ENCODE results near the gene ACTR8.

Gene ACTR8

GRCh38 chr3:53819163-53819868 lies 62.6 kb downstream of the ACTR8 start:
- H3K4me3 ChIP-seq (ENCODE audit: low read length): no peak overlapping the region
- H3K4me2 ChIP-seq (ENCODE audit: low read length): no peak overlapping the region
- no peaks in the 10 kb centered on the region for H3K27me3 ChIP-seq (ENCODE audit: control insufficient read depth, insufficient read depth, low read length)
- H3K4me1 ChIP-seq (ENCODE audit: control insufficient read depth, insufficient read depth, low read length): no peaks in the 10 kb centered on the region
- no peak overlapping the region for H3K9ac ChIP-seq (ENCODE audit: low read depth, low read length)
- H3K36me3 ChIP-seq (ENCODE audit: insufficient read depth, low read length): no peaks in the 10 kb centered on the region
- H3K9me3 ChIP-seq (replicated peaks; ENCODE audit: low read length): no peaks in the 10 kb centered on the region

GRCh38 chr3:53818221-53819162 lies 63.5 kb downstream of the ACTR8 start:
- Histone ChIP-seq H3K4me1 (ENCODE audit: control insufficient read depth, insufficient read depth, low read length) (no peaks in the 10 kb centered on the region), H3K9ac (ENCODE audit: low read depth, low read length) (no peak overlapping the region), H3K4me2 (ENCODE audit: low read length) (no peak overlapping the region), H3K36me3 (ENCODE audit: insufficient read depth, low read length) (no peaks in the 10 kb centered on the region), H3K9me3 (replicated peaks; ENCODE audit: low read length) (no peaks in the 10 kb centered on the region), H3K4me3 (ENCODE audit: low read length) (no peak overlapping the region), H3K27me3 (ENCODE audit: control insufficient read depth, insufficient read depth, low read length) (no peaks in the 10 kb centered on the region)

- no peak overlapping the region for H3K4me2 ChIP-seq (ENCODE audit: low read length)
- H3K9ac ChIP-seq (ENCODE audit: low read depth, low read length): no peak overlapping the region
- H3K4me3 ChIP-seq (ENCODE audit: low read length): no peak overlapping the region
- H3K27me3 ChIP-seq (ENCODE audit: control insufficient read depth, insufficient read depth, low read length): no peaks in the 10 kb centered on the region
- no peaks in the 10 kb centered on the region for H3K9me3 ChIP-seq (replicated peaks; ENCODE audit: low read length)
- H3K4me1 ChIP-seq (ENCODE audit: control insufficient read depth, insufficient read depth, low read length): no peaks in the 10 kb centered on the region
- no peaks in the 10 kb centered on the region for H3K36me3 ChIP-seq (ENCODE audit: insufficient read depth, low read length)
Observed at GRCh38 chr3:53817809-53818208, 64.1 kb downstream of the ACTR8 start.

- Histone ChIP-seq H3K4me3 (ENCODE audit: low read length) (no peak overlapping the region), H3K9me3 (replicated peaks; ENCODE audit: low read length) (no peaks in the 10 kb centered on the region), H3K9ac (ENCODE audit: low read depth, low read length) (no peak overlapping the region), H3K27me3 (ENCODE audit: control insufficient read depth, insufficient read depth, low read length) (no peaks in the 10 kb centered on the region), H3K4me1 (ENCODE audit: control insufficient read depth, insufficient read depth, low read length) (no peaks in the 10 kb centered on the region), H3K36me3 (ENCODE audit: insufficient read depth, low read length) (no peaks in the 10 kb centered on the region), H3K4me2 (ENCODE audit: low read length) (no peak overlapping the region)
Observed at GRCh38 chr3:53817211-53817610, 64.7 kb downstream of the ACTR8 start.
